Mammary epithelial cell (primary cell): Measurements from ENCODE around the gene SLC38A2.

ENCODE experiments used
- EZH2 ChIP-seq: IDR thresholded peaks from 2 replicates; pipeline ENCODE4 v1.6.1; 2012; ENCODE audit warnings: low read length, inconsistent platforms, borderline replicate concordance
- TF ChIP-seq, protein P1 (sequence below), 2 donors: IDR thresholded peaks in 1 of 2; conservative IDR thresholded peaks in 1 of 2; 2 replicates each; pipeline ENCODE4 v1.5.1; 2011 to 2012; ENCODE audit warnings: inconsistent platforms in 2 of 2, low read length in 2 of 2, mild to moderate bottlenecking in 2 of 2, control low read depth in 1 of 2, low read depth in 1 of 2; ENCODE audit not compliant: insufficient read depth in 1 of 2; ENCODE audit errors: extremely low read depth in 1 of 2

DNA sequence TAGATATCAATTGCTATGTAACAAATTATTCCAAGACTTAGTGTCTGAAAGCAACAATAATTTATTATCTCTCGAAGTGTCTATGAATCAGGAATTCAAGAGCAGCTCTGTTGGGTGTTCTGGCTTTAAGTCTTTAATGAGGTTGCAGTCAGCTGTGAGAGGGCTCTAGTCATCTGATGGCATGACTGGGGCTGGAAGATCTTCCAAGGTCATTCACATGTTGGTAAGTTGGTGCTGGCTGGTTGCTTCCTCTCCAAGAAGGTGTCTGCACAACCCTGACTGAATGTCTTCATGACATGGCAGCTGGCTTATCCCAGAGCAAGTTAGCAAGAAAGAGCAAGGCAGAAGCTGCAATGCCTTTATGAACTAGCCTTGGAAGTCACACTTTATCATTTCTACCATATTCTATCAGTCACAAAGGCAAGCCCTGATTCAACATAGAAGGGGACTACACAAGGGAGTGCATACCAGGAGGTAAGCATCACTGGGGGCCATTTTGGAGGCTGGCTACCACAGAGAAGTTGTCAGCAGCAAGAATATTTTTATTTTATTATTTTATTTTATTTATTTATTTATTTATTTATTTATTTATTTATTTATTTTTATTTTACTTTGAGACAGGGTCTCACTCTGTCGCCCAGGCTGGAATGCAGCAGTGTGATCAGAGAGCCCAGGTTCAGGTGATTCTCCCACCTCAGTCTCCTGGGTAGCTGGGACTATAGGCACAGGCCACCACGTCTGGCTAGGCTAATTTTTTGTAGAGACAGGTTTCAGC is 7.6 kb upstream of the SLC38A2 start:
- TF ChIP-seq, protein P1, sequence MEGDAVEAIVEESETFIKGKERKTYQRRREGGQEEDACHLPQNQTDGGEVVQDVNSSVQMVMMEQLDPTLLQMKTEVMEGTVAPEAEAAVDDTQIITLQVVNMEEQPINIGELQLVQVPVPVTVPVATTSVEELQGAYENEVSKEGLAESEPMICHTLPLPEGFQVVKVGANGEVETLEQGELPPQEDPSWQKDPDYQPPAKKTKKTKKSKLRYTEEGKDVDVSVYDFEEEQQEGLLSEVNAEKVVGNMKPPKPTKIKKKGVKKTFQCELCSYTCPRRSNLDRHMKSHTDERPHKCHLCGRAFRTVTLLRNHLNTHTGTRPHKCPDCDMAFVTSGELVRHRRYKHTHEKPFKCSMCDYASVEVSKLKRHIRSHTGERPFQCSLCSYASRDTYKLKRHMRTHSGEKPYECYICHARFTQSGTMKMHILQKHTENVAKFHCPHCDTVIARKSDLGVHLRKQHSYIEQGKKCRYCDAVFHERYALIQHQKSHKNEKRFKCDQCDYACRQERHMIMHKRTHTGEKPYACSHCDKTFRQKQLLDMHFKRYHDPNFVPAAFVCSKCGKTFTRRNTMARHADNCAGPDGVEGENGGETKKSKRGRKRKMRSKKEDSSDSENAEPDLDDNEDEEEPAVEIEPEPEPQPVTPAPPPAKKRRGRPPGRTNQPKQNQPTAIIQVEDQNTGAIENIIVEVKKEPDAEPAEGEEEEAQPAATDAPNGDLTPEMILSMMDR (conservative IDR thresholded peaks at IDR 0.05 in 1 of 2, IDR thresholded peaks at IDR 0.05 in 1 of 2; ENCODE audit: extremely low read depth in 1 of 2, insufficient read depth in 1 of 2, low read depth in 1 of 2, low read length in 2 of 2) = no peak
- no peak for TF ChIP-seq EZH2
